ENCODE data around the gene SBNO2. TPM values are rescaled to one million over a fixed set of nuclear protein-coding genes. Genes with fewer than 3 reads are reported as not detected.

SBNO2 gene, protein sequence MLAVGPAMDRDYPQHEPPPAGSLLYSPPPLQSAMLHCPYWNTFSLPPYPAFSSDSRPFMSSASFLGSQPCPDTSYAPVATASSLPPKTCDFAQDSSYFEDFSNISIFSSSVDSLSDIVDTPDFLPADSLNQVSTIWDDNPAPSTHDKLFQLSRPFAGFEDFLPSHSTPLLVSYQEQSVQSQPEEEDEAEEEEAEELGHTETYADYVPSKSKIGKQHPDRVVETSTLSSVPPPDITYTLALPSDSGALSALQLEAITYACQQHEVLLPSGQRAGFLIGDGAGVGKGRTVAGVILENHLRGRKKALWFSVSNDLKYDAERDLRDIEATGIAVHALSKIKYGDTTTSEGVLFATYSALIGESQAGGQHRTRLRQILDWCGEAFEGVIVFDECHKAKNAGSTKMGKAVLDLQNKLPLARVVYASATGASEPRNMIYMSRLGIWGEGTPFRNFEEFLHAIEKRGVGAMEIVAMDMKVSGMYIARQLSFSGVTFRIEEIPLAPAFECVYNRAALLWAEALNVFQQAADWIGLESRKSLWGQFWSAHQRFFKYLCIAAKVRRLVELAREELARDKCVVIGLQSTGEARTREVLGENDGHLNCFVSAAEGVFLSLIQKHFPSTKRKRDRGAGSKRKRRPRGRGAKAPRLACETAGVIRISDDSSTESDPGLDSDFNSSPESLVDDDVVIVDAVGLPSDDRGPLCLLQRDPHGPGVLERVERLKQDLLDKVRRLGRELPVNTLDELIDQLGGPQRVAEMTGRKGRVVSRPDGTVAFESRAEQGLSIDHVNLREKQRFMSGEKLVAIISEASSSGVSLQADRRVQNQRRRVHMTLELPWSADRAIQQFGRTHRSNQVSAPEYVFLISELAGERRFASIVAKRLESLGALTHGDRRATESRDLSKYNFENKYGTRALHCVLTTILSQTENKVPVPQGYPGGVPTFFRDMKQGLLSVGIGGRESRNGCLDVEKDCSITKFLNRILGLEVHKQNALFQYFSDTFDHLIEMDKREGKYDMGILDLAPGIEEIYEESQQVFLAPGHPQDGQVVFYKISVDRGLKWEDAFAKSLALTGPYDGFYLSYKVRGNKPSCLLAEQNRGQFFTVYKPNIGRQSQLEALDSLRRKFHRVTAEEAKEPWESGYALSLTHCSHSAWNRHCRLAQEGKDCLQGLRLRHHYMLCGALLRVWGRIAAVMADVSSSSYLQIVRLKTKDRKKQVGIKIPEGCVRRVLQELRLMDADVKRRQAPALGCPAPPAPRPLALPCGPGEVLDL (N-terminal part only)
- total RNA-seq (2022), result 84.9 and 97.8 TPM in 2 replicates
- percentile 55 among the genes with signal in this experiment for Bru-seq, nascent RNA
- BruChase-seq, experiment 1, labeled RNA remaining after a 6-hour chase, result percentile 77 among the genes with signal in this experiment
- percentile 71 among the genes with signal in this experiment for BruChase-seq, experiment 2, labeled RNA remaining after a 2-hour chase
- long read RNA-seq, full-length matches to known transcripts, result 9 of 26 reads
- long read RNA-seq, partial matches to known transcripts, result 5 of 26 reads
- long read RNA-seq, other reads (novel, unspliced or antisense), result 12 of 26 reads

DNA sequence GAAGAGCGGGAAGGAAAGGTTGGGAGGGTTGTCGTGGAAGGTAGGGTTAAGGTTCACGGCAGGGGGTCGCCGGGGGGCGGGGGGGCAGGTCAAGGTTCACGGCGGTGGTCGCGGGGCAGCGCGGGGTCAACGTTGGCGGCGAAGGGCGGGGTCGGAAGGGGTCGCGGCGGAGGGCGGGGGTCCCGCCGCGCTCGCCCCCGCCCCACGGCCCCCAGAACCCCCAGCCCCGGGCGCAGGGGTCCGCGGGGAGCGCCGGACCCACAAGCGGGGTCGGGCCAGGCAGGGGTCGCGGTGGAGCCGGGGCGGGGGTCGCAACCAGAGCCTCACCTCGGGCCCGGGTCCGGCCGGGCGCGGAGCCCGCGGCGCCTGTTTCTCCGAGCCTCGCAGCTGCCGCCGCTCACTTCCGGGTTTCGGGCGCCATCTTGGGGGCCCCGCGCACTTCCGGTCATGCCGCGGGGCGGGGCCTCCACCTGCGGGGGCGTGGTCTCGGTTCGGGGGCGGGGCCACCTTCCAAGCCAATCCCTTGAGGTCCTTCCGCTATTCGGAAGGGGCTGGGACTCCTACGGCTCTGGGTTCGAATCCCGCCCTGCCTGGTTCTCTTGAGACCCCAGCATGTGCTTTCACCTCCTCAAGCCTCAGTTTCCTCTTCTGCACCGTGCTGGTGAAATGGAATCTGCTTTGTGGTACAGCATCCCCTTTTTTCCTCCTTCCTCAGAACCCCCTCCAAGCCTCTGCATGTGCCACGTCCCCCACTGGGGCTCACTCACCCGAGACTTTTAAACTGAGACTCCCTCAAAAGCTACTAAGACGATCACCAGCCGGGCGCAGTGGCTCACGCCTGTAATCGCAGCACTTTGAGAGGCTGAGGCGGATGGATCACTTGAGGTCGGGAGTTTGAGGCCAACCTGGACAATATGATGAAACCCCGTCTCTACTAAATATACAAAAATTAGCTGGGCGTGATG, at the start of gene SBNO2:
SBNO2 (minus strand) TSS at position 424 of the 965 bp plus-strand sequence. CDS start 19,992 bp downstream, outside the sequence.
- H3K27me3 Mint-ChIP-seq (ENCODE audit: unreplicated experiment), result no peaks in the 10 kb centered on the region
- H3K9me3 Mint-ChIP-seq (ENCODE audit: low read depth, unreplicated experiment), result no peaks in the 10 kb centered on the region
- TF ChIP-seq CTCF (IDR thresholded peaks at IDR 0.05; ENCODE audit: unreplicated experiment), result no peak
- no TSS peak for BruUV-seq (replicated peaks)
- peak within 1 kb of the TSS; percentile 85 for H3K4me3 Mint-ChIP-seq (ENCODE audit: low read depth, unreplicated experiment)
- CTCF ChIA-PET, result interaction anchor here (0.5 kb wide), 1 partner anchor 19 kb away, joined by 4 read pairs; no protein-coding TSS in a partner anchor
- intact Hi-C loops (cut with micrococcal nuclease; ENCODE audit: unreplicated experiment), result no loop called here
- peaks cover 59% of the 10 kb centered on the region for H3K36me3 Mint-ChIP-seq (ENCODE audit: insufficient read depth, unreplicated experiment)
- peak; percentile 91 for DNase-seq
- peak within 1 kb of the TSS; percentile 92 for H3K27ac Mint-ChIP-seq (ENCODE audit: unreplicated experiment)
- peaks cover 41% of the 10 kb centered on the region for H3K4me1 Mint-ChIP-seq (ENCODE audit: low read depth, unreplicated experiment)

GRCh38 chr19:1223018-1223855, 49.2 kb upstream of the SBNO2 start:
- H3K27me3 Mint-ChIP-seq (ENCODE audit: unreplicated experiment), result no peaks in the 10 kb centered on the region
- H3K4me1 Mint-ChIP-seq (ENCODE audit: low read depth, unreplicated experiment), result no peaks in the 10 kb centered on the region
- H3K4me3 Mint-ChIP-seq (ENCODE audit: low read depth, unreplicated experiment), result no peak overlapping the region
- H3K9me3 Mint-ChIP-seq (ENCODE audit: low read depth, unreplicated experiment), result no peaks in the 10 kb centered on the region
- H3K27ac Mint-ChIP-seq (ENCODE audit: unreplicated experiment), result no peak overlapping the region
- intact Hi-C loops (cut with micrococcal nuclease; ENCODE audit: unreplicated experiment), result no loop called here
- no TSS peak for BruUV-seq (replicated peaks)
- peaks cover 10% of the 10 kb centered on the region for H3K36me3 Mint-ChIP-seq (ENCODE audit: insufficient read depth, unreplicated experiment)
- peak; percentile 53 for DNase-seq
- TF ChIP-seq CTCF (IDR thresholded peaks at IDR 0.05; ENCODE audit: unreplicated experiment), result no peak
- CTCF ChIA-PET, result no interaction called here

DNA sequence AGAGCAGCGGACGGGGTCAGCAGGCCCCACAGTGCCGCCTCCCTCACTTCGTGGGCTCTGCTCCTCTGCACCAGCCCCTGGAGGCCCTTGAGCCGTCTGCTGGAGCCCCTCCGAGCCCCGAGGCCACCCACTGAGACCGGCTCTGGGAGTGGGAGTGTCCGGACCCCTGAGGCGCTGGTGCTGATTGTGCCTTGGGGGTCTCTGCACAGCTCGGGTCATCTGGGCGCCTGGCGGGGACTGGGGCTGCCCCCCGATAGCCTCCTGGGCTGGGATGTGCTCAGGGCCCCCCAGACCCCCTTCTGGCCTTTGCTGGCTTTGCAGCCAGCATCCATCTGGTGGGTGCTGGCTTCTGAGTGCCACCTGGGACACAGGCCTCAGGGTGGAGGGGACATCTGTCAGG, 48.3 kb upstream of the SBNO2 start:
- CTCF ChIA-PET, result no interaction called here

More for the DNA sequence above, 48.3 kb upstream of the SBNO2 start:
- no peak overlapping the region for H3K27ac Mint-ChIP-seq (ENCODE audit: unreplicated experiment)
- intact Hi-C loops (cut with micrococcal nuclease; ENCODE audit: unreplicated experiment), result no loop called here
- no peaks in the 10 kb centered on the region for H3K27me3 Mint-ChIP-seq (ENCODE audit: unreplicated experiment)
- BruUV-seq (replicated peaks), result no TSS peak
- H3K36me3 Mint-ChIP-seq (ENCODE audit: insufficient read depth, unreplicated experiment), result peaks cover 5% of the 10 kb centered on the region
- H3K9me3 Mint-ChIP-seq (ENCODE audit: low read depth, unreplicated experiment), result no peaks in the 10 kb centered on the region
- no peak for DNase-seq
- H3K4me3 Mint-ChIP-seq (ENCODE audit: low read depth, unreplicated experiment), result no peak overlapping the region
- TF ChIP-seq CTCF (IDR thresholded peaks at IDR 0.05; ENCODE audit: unreplicated experiment), result no peak
- H3K4me1 Mint-ChIP-seq (ENCODE audit: low read depth, unreplicated experiment), result no peaks in the 10 kb centered on the region
